Right lobe of liver (tissue), 4 donors: Measurements from ENCODE around the gene MAP3K10.

Experiments
- POLR2A ChIP-seq: fragments of 450-650 bp; IDR thresholded peaks from one replicate; pipeline ENCODE4 v1.6.1; 2017; ENCODE audit warnings: antibody characterized with exemption, mild to moderate bottlenecking
- TF ChIP-seq, protein P1 (sequence below), 4 donors: fragments of 200-600 bp in 3 of 4; fragments of 450-650 bp in 1 of 4; IDR thresholded peaks; one replicate each; pipeline versions ENCODE4 v1.5.1 to v1.8.0; 2016 to 2022; ENCODE audit warnings: antibody characterized with exemption in 4 of 4, mild to moderate bottlenecking in 2 of 4
- donor health status: DM: no; HTN: no; CAD: no.
- donor health status: DM: no; HTN: no; CAD: no.
- donor health status: DM: no; HTN: yes; CAD: no.

DNA sequence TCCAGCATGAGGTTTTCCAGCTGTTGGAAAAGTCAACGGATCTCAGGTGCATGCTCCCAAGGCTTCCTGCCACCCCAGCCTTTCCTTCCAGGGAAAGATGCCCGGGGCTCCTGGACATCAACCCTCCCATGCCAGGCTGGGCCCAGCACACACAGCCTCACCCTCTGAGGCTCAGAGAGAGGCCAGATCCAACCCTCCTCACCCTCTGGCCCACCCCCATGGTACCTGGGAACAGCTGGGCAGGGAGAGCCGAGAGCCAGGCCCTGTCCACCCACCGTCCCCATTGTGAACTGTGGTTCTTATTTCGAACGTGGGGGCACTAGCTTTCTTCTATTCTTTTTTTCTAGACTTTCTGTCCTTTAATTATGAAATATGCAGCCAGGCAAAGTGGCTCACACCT is 45.1 kb downstream of the MAP3K10 start:
- no peak for TF ChIP-seq POLR2A
- TF ChIP-seq, protein P1, sequence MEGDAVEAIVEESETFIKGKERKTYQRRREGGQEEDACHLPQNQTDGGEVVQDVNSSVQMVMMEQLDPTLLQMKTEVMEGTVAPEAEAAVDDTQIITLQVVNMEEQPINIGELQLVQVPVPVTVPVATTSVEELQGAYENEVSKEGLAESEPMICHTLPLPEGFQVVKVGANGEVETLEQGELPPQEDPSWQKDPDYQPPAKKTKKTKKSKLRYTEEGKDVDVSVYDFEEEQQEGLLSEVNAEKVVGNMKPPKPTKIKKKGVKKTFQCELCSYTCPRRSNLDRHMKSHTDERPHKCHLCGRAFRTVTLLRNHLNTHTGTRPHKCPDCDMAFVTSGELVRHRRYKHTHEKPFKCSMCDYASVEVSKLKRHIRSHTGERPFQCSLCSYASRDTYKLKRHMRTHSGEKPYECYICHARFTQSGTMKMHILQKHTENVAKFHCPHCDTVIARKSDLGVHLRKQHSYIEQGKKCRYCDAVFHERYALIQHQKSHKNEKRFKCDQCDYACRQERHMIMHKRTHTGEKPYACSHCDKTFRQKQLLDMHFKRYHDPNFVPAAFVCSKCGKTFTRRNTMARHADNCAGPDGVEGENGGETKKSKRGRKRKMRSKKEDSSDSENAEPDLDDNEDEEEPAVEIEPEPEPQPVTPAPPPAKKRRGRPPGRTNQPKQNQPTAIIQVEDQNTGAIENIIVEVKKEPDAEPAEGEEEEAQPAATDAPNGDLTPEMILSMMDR (IDR thresholded peaks at IDR 0.05), result no peak
